ENCODE measurements around the gene EMC8.
"Not testable (repeated sequence)": the region's sequence is repeated elsewhere in the genome, so short reads cannot be mapped to it uniquely, and the experiment has no call there.

The EMC8 gene

DNA sequence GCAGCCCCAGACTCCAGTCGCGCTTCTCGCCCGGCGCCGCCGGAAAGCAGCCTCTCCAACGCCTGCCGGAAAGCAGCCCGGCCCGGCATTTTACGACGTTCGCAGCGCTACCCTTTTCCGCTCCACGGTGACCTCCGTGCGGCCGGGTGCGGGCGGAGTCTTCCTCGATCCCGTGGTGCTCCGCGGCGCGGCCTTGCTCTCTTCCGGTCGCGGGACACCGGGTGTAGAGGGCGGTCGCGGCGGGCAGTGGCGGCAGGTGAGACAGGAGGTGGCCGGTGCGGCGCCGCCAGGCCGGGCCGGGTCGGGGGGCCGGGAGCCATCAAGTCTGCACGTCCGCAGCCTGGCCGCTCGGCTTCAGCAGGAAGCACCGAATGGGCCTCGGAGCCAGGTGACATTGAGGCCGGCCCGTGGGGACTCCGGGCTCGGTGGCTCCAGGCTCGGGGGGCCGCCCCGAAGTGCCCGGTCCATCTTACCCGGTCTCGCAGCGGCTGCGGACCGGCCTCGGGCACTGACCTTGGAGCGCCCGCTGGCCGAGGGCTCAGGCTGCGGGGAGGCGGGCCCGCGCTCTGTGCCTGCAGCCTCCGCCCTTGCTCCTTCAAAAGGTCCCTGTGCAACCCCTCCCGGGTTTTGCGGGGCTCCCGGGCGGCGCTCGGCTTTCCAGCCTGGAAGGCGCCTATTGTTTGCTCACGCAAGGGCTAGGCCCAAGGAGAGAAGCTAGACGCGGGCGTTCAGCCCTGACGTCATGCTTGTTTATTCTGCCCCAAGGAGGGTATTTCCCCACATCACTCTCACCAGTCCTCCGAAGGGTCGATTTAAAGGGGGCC is at the start of gene EMC8, which contains the start of gene COX4I1:
Gene EMC8, minus strand, starts transcription at position 48 of the 824 bp plus-strand sequence. CDS start 249 bp downstream, outside the sequence.
Gene COX4I1, plus strand, starts transcription at position 199 of the 824 bp plus-strand sequence. CDS start 1,511 bp downstream, outside the sequence.
- DNase-seq = peak; percentile 97

DNA sequence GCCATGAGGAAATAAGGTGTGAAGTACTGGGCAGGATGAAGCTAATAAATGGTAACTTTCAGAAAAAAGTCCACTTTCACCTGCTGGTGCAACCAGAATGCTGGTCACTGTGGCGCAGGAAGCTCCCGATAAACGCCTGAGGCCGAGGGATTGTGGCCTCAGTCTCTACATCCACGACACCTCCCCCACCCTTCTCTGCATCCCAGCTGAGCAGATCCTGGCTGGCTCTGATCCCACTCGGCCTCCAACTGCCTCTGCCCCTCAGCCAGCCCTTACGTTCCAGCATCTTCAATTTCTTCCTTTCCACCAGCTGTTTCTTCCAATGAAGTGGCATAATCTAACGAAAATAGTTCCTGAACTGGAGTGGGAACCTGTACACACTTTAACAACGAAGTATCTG is 49.6 kb upstream of the EMC8 start:
- DNase-seq = no peak

DNA sequence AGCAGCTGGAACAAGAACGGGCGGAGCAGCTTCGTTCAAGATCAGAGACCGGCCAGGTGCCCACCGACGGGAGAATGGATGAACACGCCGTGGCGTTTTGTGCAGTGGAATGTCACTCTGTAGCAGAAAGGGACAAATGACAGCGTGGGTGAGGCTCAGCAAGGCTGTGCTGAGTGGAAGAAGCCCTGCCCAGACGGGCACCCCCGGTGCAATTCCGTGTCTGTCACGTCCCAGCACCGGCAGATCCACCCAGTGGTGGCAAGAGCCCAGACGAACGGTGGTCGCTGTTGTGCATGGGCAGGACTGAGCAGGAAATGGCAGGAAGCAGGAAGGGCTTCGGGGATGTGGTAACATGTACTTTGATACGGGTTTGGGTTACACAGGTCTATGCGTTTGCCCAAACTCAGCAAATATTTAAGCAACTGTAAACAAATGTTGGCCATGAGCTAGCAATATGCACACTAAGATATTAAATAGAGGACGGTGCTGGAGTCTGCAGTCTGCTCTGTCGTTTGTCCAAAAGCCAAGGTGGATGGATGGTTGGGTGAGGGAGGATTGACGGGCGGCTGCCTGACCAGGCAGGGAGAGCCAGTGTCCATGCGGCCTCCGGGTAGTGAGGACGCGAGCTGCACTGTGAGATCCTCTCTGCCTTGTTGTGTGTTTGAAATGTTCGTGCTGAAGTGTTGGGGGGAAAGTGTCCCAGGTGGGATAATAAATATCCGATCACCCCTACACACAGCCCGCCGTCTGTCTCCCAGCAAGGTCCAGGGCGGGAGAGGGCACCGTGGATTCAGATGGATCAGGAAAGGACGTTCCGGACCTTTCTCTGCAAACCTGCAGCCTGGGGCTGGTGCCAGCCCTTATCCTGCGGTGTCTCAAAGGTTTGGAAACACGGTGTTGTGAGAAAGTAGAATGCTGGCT is 48.6 kb upstream of the EMC8 start:
- no peak for DNase-seq

DNA sequence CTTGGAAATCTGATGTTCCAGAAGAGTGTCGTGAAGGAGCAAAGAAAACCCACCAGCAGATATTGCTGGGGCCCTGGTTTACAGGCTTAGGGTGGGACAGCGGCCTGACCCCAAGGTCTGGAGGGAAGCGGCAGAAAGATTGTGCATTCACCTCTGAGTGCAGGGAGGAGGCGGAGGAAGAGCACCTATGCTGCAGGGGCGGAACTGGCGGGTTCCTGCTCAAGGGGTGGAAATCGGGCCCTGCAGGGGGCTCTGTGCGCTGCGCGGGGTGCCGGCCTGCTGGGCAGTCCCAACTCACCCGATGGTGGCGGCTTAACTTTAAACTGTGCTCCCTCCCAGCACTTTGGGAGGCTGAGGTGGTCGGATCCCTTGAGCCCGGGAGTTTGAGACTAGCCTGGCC is 47.7 kb upstream of the EMC8 start:
- no peak for DNase-seq

DNA sequence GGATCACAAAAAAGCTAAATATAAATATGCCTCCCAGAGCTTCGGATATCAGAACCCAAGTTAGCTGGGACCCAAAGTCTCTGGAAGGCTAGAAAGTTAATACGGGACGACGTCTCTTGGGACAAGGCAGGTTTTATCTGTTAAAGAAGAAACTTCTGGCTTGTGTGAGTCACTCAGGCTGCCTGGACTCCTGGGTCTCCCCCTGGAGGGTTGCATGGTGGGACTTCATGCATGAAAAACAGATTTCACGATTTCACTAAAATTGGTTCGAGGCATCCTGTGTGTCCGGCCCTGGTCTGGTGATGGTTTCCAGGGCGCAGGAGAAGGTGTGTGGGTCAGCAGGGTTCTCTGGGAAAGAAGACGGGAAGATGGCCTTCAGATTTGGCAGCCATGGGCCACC is 47.1 kb upstream of the EMC8 start:
- DNase-seq = no peak

DNA sequence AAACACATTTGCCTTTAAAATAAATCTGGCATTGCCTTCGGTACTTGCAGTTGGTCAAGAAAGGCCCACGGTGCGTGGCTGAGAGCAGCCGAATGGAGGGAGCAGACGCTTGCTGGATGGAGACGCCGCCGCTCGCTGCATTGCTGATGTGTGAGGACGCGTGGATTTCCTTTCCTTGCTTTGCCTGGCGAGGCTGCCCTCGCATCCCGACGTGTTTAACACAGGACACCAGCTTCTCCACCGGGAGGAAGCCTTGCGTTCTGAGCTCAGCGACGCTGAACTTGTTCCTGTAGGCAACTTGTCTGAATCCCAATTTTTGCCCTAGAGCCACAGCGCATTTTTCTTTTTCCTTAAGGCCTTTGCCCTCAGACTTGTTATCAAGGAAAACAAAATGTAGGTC is 45.9 kb upstream of the EMC8 start:
- DNase-seq = no peak

DNA sequence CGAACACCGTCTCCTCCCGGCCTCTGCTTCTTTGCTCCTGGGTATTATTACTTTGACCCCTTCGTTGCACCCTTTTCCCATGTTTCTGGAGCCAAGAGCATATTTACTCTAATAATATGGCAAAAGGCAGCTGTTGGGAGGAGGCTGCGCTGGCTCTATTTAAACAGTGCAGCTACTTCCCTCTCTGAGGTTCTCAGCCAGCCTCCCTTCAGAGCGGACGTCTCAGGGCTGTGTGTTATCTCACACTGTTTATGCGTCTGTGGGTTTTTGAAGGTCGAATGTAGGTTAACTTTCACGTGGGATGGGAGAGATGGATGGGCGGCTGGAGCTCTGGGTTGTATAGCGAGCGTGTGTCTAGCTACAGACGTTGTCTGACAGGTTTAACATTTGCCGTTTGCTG is 45.4 kb upstream of the EMC8 start:
- DNase-seq = no peak

DNA sequence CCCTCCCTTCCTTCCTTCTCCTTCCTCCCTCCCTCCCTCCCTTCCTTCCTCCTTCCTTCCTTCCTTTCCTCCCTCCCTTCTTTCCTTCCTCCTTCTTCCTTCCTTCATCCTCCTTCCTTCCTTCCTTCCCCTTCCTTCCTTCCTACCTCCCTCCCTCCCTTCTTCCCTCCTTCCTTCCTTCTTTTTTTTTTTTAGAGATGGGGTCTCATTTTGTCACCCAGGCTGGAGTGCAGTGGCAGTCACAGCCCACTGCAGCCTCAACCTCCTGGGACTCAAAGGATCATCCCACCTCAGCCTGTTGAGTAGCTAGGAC is 44.8 kb upstream of the EMC8 start:
- DNase-seq = no peak

DNA sequence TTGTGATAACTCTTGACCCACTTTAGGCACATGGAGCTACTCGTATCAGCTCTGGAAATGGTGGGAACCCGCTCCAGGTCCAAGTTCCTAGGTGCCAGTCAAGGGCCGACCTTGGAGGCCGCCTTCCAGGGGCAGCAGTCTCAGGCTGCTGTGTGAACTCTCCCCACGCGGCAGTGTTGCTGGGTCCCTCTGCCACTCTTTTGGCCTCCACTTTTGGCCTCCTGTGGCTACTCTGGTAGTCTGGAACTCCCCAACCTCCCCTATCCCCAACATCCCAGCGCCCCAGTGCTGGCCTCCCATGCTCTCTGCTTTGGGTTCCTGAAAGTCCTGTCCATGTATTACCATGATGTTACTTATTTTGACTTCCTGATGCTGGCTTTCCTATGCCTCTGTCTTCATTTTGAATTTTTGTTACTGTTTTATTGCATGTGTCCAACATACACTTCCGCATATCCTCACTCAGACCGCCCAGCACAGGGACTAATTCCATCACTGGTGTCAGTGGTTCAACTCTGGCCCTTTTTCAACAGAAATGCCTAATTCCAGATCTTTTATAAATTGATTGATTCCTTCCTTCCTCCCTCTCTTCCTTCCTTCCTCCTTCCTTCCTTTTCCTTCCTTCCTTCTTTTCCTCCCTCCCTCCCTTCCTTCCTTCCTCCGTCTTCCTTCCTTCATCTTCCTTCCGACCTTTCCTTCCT is 44.3 kb upstream of the EMC8 start:
- no peak for DNase-seq

DNA sequence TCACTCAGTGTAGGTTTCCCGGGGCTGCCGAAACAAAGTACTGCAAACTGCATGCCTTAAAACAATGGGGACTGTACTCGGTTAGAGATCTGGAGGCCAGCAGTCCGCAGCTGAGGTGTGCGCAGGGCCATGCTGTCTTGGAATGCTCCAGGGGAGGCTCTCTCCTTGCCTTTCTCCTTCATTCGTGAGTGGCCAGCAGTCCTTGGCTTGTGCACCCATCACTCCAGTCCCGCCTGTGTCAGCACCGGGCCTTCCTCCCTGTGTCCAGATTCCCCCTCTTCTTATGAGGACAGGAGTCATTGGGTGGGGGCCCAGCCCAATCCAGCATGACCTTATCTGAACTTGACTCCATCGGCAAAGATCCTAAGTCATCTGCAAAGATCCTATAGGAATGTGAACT is 43.5 kb upstream of the EMC8 start:
- no peak for DNase-seq

DNA sequence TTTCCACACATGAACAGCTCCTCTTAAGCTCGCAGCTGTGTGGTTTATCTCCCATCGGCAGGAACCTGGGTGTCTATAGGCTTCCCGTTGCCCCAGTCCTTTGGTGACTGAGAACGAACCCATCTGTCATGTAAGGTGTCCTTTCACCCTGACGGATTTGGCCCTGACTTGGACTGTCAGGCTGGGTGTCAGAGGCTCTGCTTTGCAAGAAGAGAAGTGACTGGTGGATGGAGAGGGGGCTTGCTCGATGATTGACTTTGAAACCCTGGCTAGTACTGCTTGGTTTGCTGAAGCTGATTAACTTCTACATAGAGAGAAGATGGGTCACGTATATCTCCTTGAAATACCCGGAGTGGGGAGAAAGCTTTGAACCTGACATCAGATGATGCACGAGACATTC is 43.1 kb upstream of the EMC8 start:
- no peak for DNase-seq

DNA sequence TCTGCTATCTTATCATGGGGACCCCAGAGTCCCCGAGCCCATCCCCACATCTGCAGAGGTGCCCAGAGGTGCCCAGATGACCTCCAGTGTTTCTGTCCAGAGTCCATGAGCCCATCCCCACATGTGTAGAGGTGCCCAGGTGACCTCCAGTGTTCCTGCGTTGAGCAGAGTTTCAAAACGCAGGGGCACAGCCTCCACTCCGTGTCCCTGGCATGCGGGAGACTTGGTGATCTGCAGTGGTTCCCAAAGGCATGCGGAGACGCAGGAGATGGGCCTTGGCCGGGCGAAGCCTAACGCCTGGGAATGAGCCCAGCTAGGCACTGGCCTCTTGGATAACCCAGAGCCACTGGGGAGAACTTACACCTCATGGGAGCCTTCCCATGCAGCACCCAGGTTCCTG is 41.5 kb upstream of the EMC8 start:
- no peak for DNase-seq

DNA sequence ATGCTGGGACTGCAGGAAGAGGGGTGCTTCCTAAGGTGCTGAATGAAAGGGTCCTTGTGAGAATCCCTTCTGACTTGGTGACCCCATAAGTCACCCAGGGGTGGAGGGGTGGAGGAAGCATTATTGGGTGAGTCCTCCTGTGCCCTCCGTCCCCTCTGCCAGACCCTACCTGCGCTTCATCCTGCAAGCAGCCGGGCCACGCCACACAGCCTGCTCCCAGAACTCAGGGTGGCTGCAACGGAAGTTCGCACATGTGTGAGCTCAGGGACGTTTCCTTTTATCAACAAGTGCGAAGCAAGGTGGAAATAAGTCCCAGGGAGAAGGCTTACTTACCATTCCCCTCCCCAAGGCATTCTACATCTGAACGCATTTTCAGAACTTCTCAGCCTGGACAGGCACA is 41.1 kb upstream of the EMC8 start:
- no peak for DNase-seq

DNA sequence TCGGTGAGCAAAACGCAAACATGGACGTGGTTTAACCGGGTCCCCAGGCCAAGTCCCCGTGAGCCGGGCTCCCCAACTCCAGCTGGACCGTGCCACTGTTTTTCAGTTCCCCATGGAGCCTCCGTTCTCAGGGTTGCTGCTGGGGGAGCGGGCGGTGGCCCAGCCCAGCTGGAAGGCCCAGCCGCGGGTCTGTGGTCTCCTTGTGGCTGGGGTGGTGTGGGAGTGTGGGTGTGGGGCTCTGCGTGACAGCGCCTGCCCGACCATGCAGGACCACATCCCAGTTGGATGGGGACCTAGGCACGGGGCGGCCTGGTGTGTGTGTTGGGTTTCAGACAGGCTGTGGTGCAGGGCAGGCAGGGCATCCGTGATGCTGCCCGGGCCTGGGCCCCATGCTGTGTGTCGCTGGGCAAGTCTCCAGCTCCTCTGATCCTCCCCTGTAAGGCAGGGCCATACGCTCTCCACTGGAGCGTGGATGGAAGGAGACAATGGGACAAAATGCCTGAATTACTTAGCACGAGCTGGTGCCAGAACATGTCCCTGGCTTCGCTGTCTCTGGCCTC is 40.4 kb upstream of the EMC8 start:
- no peak for DNase-seq

DNA sequence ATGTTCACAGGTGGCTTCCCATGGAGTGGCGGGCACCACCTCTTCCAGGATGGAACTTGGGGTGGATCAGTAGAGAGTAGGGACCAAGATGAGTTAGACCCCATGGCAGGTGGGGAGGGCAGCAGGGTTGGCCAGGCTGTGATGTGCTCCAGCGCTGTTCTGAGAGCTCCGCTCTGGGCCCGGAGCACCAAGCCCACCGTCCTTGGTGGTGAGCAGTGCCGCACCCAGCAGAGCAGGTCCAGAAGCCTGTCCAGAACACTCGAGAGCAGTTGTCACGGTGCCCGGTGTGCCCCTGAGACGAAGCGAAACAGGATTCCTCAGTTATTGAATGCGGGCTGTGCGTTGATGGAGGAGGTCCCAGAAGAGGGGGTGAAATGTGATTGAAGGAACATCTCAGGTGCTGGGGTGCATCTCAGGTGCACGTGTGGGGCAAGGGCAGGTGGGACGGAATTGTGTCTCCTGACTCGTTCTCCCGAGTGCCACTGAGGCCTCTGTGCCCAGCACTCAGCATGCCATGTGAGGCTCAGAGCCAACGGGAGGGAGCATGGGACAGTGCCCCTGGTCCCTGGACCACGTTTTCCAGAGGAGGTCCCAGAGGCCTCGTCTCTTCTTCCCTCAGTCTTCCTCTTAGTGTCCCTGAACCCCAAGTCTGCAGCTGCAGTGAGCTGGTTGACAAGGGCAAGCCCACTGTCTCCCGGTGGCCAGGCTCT is 39.7 kb upstream of the EMC8 start:
- DNase-seq = no peak

DNA sequence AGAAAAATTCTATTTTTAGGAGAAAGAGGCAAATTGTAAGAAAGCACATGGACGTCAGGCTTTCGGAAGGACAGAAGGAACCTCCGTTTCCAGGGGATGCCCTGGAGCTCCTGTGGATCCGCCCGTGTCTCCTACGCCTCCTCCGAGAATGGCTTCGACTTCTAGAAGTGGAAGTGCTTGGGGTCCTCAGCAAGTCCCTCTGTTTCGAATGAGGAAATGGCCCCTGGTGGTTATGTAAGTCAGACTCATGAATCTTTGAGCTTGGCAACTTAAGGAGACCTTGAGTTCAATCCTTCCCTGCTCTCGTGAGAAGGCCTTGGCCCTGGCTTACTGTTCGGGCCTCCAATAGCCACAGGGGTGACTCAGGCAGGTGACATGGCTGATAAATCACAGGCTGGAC is 39.0 kb upstream of the EMC8 start:
- DNase-seq = no peak

DNA sequence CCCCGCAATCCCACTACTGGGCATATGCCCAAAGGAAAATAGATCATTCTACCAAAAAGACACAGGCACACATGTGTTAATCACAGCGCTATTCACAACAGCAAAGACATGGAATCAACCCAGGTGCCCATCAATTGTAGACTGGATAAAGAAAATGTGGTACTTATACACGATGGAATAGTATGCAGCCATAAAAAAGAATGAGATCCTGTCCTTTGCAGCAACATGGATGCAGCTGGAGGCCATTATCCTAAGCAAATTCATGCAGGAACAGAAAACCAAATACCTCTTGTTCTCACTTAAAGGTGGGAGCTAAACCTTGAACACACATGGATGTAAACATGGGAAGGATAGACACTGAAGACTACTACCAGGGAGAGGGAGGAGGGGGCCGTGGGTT is 38.3 kb upstream of the EMC8 start:
- not testable (repeated sequence) for DNase-seq

DNA sequence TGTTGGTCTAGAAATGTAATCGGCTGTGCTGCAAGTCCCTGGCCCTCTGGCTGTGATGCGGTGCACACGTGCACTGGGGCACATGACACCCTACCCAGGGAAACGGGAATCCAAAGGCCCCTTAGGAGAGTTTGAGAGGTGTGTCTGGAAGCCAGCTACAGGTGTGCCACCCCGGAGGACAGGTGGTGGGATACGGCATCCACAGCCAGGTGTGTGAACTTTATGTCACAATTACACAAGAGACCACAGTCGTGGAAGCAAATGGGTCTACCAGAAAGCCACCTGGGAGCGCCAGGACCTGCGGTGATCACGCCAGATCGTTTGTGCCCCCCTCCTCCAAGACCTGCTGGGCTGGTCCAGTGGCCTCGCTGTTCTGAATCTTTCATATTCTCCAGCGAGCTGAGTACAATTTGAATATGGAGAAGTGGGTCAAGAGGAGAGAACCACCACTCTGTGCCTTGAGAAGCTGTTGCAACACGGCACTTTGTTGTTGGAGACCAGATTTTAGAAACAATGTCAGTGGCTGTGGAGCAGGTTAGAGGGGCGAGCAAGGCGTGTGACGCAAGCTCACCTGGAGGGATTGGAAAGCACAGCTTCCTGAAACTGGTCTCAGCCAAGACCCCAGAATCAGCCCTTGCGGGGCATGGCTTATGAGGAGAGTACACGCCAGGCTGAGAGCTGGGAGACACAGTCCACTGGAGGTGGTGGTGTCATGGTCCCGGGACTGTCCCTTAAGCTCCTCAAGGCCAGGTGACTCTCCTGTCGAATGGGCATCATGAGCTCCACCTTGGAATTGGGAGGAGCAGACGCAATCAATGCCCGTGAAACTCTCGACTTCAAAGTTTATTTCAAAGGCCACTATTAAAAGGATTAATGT is 37.6 kb upstream of the EMC8 start:
- no peak for DNase-seq

DNA sequence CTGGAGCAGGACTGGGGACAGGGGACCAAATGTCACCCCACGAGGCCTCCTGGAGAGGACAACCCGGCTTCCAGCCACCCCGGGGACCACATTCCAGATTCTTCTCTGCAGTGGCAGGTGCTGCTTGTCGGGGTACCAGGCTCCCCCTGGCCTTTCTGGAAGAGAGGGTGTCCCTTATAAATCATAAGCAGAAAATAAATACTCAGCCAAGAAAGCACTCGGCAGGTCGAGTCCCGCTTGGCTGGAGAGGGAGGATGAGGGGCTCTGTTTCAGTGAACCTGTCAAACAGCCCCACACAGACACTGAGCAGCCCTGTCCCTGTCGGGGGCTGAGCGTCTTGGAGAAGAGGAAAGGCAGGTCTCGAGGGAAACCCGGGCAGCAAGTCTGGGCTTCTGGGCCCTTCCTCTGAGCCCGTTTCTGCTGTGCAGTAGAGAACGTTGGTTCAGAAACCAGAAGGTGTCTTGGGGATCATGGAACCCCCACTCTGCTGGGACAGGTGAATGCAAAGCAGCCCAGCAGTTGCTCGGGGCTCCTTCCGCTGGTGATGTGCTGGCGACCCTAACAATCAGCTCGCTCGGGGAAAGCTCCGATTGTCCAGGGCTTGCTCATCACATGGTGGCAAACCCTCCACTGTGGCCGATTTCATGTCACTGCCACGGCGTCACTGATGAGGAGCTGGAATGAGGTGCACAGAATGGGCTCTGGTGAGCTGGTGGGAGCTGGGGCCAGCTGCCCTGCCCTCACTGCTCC is 36.8 kb upstream of the EMC8 start:
- no peak for DNase-seq

DNA sequence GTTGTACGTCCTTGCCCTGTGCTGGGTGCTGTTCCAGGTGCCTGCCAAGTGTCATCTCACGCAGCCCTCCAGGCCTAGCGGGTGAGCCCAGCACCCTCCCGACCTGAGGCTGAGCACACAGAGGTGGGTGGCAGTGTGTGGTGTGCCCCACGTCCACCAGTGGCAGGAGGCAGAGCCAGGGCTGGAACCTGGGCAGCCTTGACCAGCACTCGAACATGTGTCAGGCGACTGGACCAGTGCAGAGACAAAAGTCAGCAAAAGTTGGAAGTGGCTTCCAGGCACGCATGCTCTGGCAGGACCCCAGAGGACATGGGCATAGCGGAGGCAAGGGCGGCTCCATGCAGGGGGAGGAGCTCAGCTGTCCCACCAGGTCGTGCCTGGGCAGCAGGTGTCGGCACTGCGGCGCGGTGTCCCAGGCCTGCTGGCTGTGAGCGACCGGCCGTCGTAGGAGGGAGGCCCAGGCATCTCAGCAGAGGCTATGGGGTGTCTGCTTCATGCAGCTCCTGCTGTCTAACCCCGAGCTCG is 35.9 kb upstream of the EMC8 start:
- DNase-seq = no peak

Data from activated effector memory CD4-positive, alpha-beta T cell treated with anti-CD3 and anti-CD28 coated beads, Interleukin-2, amount 50 U/mL, for 16 hours (primary cell).